ENCODE data around the gene HLA-DRA. TPM values are rescaled to one million over a fixed set of nuclear protein-coding genes. Genes with fewer than 3 reads are reported as not detected.

The HLA-DRA gene
- total and polyA plus RNA-seq, 2 donors (not counting 3 experiments of a cell fraction or from before 2014, with no cell fraction given) = not detected

DNA sequence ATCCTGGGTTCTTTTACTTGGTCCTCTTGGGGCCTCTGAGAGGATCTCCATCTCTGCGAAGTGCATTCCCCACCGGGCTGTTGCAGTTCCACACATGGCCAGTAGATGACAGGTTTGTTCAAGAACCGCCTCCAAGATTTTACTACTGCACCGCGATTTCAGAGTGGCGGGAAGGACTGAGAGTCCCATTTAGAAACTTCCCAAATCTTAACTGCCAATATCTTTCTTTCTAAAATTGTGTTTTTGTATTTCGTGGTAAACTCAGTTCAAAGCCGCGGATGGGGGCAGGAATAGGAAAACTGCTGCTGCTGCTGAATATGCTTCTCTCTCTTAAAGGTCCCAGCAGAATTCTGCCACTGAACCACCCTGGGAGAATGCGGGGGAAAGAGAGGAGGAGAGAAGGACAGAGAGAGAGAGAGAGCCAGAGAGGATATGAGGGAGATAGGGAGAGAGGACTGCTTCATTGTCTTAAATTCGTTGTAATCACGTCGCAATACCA, 24.1 kb upstream of the HLA-DRA start:
- Histone ChIP-seq H3K9ac (replicated peaks; ENCODE audit: extremely low read depth, insufficient read depth, low read length) (peak overlapping the region; percentile 61), H3K79me2 (ENCODE audit: control insufficient read depth, insufficient read depth, low read length) (no peaks in the 10 kb centered on the region), H3K4me1 (ENCODE audit: control insufficient read depth, extremely low read depth, insufficient read depth, low read length) (peaks cover 8% of the 10 kb centered on the region), H3K27ac (ENCODE audit: insufficient read depth, low read depth, low read length) (peak overlapping the region; percentile 30), H3K9me3 (replicated peaks; ENCODE audit: control insufficient read depth, insufficient read depth, low read length) (no peaks in the 10 kb centered on the region), H3K9me1 (replicated peaks; ENCODE audit: control insufficient read depth, extremely low read depth, insufficient read depth, low read length) (no peaks in the 10 kb centered on the region), H3K36me3 (ENCODE audit: control insufficient read depth in 2 of 2, extremely low read depth in 1 of 2, insufficient read depth in 2 of 2, low read length in 2 of 2) (no peaks in the 10 kb centered on the region), H4K20me1 (replicated peaks; ENCODE audit: control insufficient read depth, extremely low read depth, insufficient read depth, low read length) (no peaks in the 10 kb centered on the region), H3K27me3 (ENCODE audit: control insufficient read depth in 2 of 2, insufficient read depth in 2 of 2, low read length in 2 of 2) (peaks cover 22 to 35% of the 10 kb centered on the region in 2 experiments), H3K4me2 (ENCODE audit: insufficient read depth, low read length) (peak overlapping the region; percentile 89), H3K4me3 (replicated peaks in 1 of 3; ENCODE audit: insufficient read depth in 1 of 3, low read depth in 1 of 3, low read length in 3 of 3) (peak overlapping the region in 1 of 3 experiments; percentile 56), H2AFZ (ENCODE audit: low read depth, low read length) (peak overlapping the region; percentile 75)
- intact Hi-C loops (cut with micrococcal nuclease) = loop anchor here (1.0 to 10.0 kb wide), 4 partner anchors 285 to 453 kb away; no protein-coding TSS in a partner anchor
- ChIA-PET CTCF (interaction anchor here (0.8 to 5.3 kb wide), 11 partner anchors 9 to 453 kb away, joined by 3 to 51 read pairs (median 10); partner anchors contain the start of genes PSMB9 and TAP1), POLR2A (no interaction called here)
- no peak for TF ChIP-seq FOS (IDR thresholded peaks at IDR 0.05; ENCODE audit: borderline replicate concordance, insufficient read depth, low read length)
- TF ChIP-seq POLR2AphosphoS5 (IDR thresholded peaks at IDR 0.05; ENCODE audit: insufficient read depth, low read depth, low read length) = no peak
- TF ChIP-seq CTCF (IDR thresholded peaks at IDR 0.05; ENCODE audit: extremely low read depth in 1 of 2, insufficient read depth in 1 of 2, low read depth in 1 of 2, low read length in 2 of 2) = peak; percentile 87 to 91
- TF ChIP-seq EZH2 (IDR thresholded peaks at IDR 0.05; ENCODE audit: borderline replicate concordance, low read depth, low read length, severe bottlenecking) = no peak
- no peak for TF ChIP-seq JUN (IDR thresholded peaks at IDR 0.05; ENCODE audit: borderline replicate concordance, insufficient read depth, insufficient read length, low read depth)
- FAIRE-seq (peak; percentile 80), DNase-seq (ENCODE audit: low read depth, low spot score) (peak; percentile 68)
- BruUV-seq (replicated peaks) = TSS peak; percentile 72
- dilution Hi-C loops (cut with MboI; ENCODE audit: extremely low pct_ligation_motif_present, low sequenced_read_pairs) = loop anchor here (25.0 kb wide), 1 partner anchor 153 kb away; no protein-coding TSS in a partner anchor

All from endothelial cell of umbilical vein (primary cell).